PC-3 (cell line): Measurements from ENCODE around the gene ISM2.

Source experiments
- CTCF ChIP-seq: fragments of 300-600 bp; sonication (generic); conservative IDR thresholded peaks from 2 replicates; pipeline ENCODE4 v1.5.1; 2017; ENCODE audit warnings: antibody characterized with exemption, low read depth, mild to moderate bottlenecking, low read length
- EZH2 ChIP-seq: fragments of 300-600 bp; sonication (generic); IDR thresholded peaks from one replicate; pipeline ENCODE4 v1.6.1; 2017; ENCODE audit warnings: antibody characterized with exemption, mild to moderate bottlenecking, low read length; ENCODE audit not compliant: unreplicated experiment

- TF ChIP-seq CTCF (no peak), EZH2 (no peak)
Measured at GRCh38 chr14:77509366-77509765, 10.8 kb upstream of the ISM2 start.
